GM12878 (cell line): Measurements from ENCODE around the gene FGB. TPM values are rescaled to one million over a fixed set of nuclear protein-coding genes. Genes with fewer than 3 reads are reported as not detected.

ENCODE experiments used
- ATAC-seq: fragments of 200-7000 bp; cut with Tn5 transposase; 3 replicates; pipeline ENCODE4 v1.9.1; 2020; ENCODE audit warnings: mild to moderate bottlenecking, moderate library complexity
- BruUV-seq: library from RNA; stranded (reverse); fragments of 400-500 nt; replicated peaks from 2 replicates; lab custom pipeline; 2021; lab: Mats Ljungman, UMichigan
- CTCF ChIA-PET: fragments of 300-600 bp; sonication (Branson Sonifier 250); formaldehyde crosslinking; extraction: SDS; loops from one replicate; lab custom pipeline; 2021; ENCODE audit warnings: inconsistent platforms; lab: Yijun Ruan, JAX
- POLR2A ChIA-PET: fragments of 350-600 bp; formaldehyde crosslinking; extraction: SDS; loops from one replicate; lab custom pipeline; 2021; ENCODE audit warnings: inconsistent platforms; lab: Charles Lee
- RAD21 ChIA-PET: fragments of 300-600 bp; sonication (Branson Sonifier 250); formaldehyde crosslinking; loops from one replicate; lab custom pipeline; 2023; ENCODE audit warnings: antibody characterized with exemption; ENCODE audit not compliant: unreplicated experiment; lab: Charles Lee
- SMC1A ChIA-PET: fragments of 300-600 bp; sonication (Branson Sonifier 250); formaldehyde crosslinking; loops from one replicate; lab custom pipeline; 2023; ENCODE audit not compliant: unreplicated experiment, uncharacterized antibody; lab: Charles Lee
- DNase-seq: peaks from one replicate; pipeline ENCODE4 v3.0.0-alpha.2; 2011; ENCODE audit warnings: low read depth, low spot score
- FAIRE-seq: peaks from 3 replicates; lab custom pipeline; 2011; peaks lifted over from hg19 to GRCh38; lab: Jason Lieb, UNC
- H2AFZ ChIP-seq: 2 replicates; pipeline ENCODE4 v1.6.0; 2011; ENCODE audit warnings: low read depth, low read length, control low read depth; ENCODE audit not compliant: control insufficient read depth
- H3K27ac ChIP-seq: 2 replicates; pipeline ENCODE4 v1.5.1; 2011; ENCODE audit warnings: control low read depth; ENCODE audit not compliant: control insufficient read depth, insufficient read depth
- H3K27me3 ChIP-seq, 2 experiments: replicated peaks in 1 of 2; 2 replicates each; pipeline versions ENCODE4 v1.6.0 to v1.6.1; 2011; ENCODE audit warnings: low read length in 1 of 2; ENCODE audit not compliant: control insufficient read depth in 2 of 2, insufficient read depth in 2 of 2
- H3K36me3 ChIP-seq, 2 experiments: 2 replicates each; pipeline ENCODE4 v1.5.1; 2011; ENCODE audit warnings: low read length in 1 of 2; ENCODE audit not compliant: control insufficient read depth in 2 of 2, insufficient read depth in 2 of 2
- H3K4me1 ChIP-seq: 2 replicates; pipeline ENCODE4 v1.6.1; 2011; ENCODE audit warnings: mild to moderate bottlenecking, low read length, moderate library complexity, mixed read lengths; ENCODE audit not compliant: control insufficient read depth, insufficient read depth
- H3K4me2 ChIP-seq: 2 replicates; pipeline ENCODE4 v1.6.0; 2011; ENCODE audit warnings: control low read depth; ENCODE audit not compliant: control insufficient read depth, insufficient read depth
- H3K4me3 ChIP-seq: fragments of 200-600 bp; sonication (generic); 2 replicates; pipeline ENCODE4 v1.5.1; 2016
- H3K79me2 ChIP-seq: 2 replicates; pipeline ENCODE4 v1.6.0; 2011; ENCODE audit warnings: low read length; ENCODE audit not compliant: control insufficient read depth, insufficient read depth
- H3K9ac ChIP-seq: 2 replicates; pipeline ENCODE4 v1.8.0; 2011; ENCODE audit warnings: low read length, control low read depth, mixed read lengths; ENCODE audit not compliant: control insufficient read depth, insufficient read depth
- H3K9me3 ChIP-seq: replicated peaks from 3 replicates; pipeline ENCODE4 v1.5.1; 2011; ENCODE audit warnings: mild to moderate bottlenecking, low read length; ENCODE audit not compliant: control insufficient read depth, insufficient read depth
- H4K20me1 ChIP-seq: 2 replicates; pipeline ENCODE4 v1.6.0; 2011; ENCODE audit not compliant: control insufficient read depth, insufficient read depth
- BHLHE40 ChIP-seq, 2 experiments: fragments of 450-650 bp in 1 of 2; IDR thresholded peaks; 2 replicates each; pipeline ENCODE4 v1.6.1; 2011 to 2017; ENCODE audit warnings: low read depth in 2 of 2, borderline replicate concordance in 1 of 2, improper control_type of control experiment in 1 of 2, low read length in 1 of 2, mild to moderate bottlenecking in 1 of 2
- NFIC ChIP-seq: IDR thresholded peaks from 2 replicates; pipeline ENCODE4 v1.6.1; 2012; ENCODE audit warnings: low read depth, mild to moderate bottlenecking, inconsistent platforms, low read length, moderate library complexity
- POLR2AphosphoS2 ChIP-seq: IDR thresholded peaks from 2 replicates; pipeline ENCODE4 v1.6.1; 2011; ENCODE audit warnings: low read depth, mild to moderate bottlenecking, low read length, improper control_type of control experiment, moderate library complexity
- RB1 ChIP-seq: fragments of 450-650 bp; formaldehyde crosslinking; IDR thresholded peaks from 2 replicates; pipeline ENCODE4 v1.6.1; 2017; ENCODE audit warnings: mild to moderate bottlenecking, borderline replicate concordance
- TCF12 ChIP-seq: IDR thresholded peaks from 2 replicates; pipeline ENCODE4 v1.6.1; 2011; ENCODE audit warnings: low read depth, mild to moderate bottlenecking, low read length
- WGBS: methylation state at CpG from one replicate; pipeline ENCODE4 v1.1.6; 2016; ENCODE audit warnings: low lambda C conversion rate; ENCODE audit not compliant: insufficient replicate concordance, insufficient coverage; ENCODE audit errors: missing lambda C conversion rate; 5-methylcytosine and 5-hydroxymethylcytosine counted together
- in situ Hi-C: fragments of 300-500 bp; cut with MboI; formaldehyde crosslinking; loops from 9 replicates; pipeline ENCODE4 v1.14.3; 2018; ENCODE audit warnings: mixed read lengths
- intact Hi-C: fragments of 100-400 bp; cut with micrococcal nuclease; formaldehyde crosslinking; loops from one replicate; pipeline ENCODE4 v1.14.2; 2022; ENCODE audit not compliant: unreplicated experiment
- polyA plus RNA-seq, 11 experiments: library from polyadenylated mRNA; depleted of rRNA in 4 of 11; unstranded in 6 of 11; stranded (reverse) in 5 of 11; fragments of >200 nt; fragmentation: Nextera tagmentation in 4 of 11; fragmentation: Illumina TruSeq in 1 of 11; extraction: Ambion mirVana in 4 of 11; extraction: Trizol in 1 of 11; gene quantifications; 1 replicate in 1 of 11; 2 replicates in 10 of 11; pipeline versions ENCODE4 v1.2.1 to v1.2.3, GENCODE V29; 2011 to 2016; ENCODE audit warnings: inconsistent platforms in 2 of 11, missing spikeins in 2 of 11, low read depth in 1 of 11
- total RNA-seq, 4 experiments: library from RNA; depleted of rRNA in 3 of 4; stranded (reverse); fragments of >200 nt in 3 of 4; fragmentation: Illumina TruSeq in 1 of 4; extraction: Trizol in 1 of 4; gene quantifications; 2 replicates each; pipeline versions ENCODE4 v1.2.1 to v1.2.3, GENCODE V29; 2013 to 2021
- TF ChIP-seq, protein P1 (sequence below): fragments of 150-350 bp; IDR thresholded peaks from 2 replicates; pipeline ENCODE4 v1.6.1; 2016; ENCODE audit warnings: low read depth, low read length

The FGB gene
- total and polyA plus RNA-seq, 10 of the 15 experiments (the other 5 are each of a cell fraction or from before 2014, with no cell fraction given), result 0.04 to 2.7 TPM; not detected in 8

DNA sequence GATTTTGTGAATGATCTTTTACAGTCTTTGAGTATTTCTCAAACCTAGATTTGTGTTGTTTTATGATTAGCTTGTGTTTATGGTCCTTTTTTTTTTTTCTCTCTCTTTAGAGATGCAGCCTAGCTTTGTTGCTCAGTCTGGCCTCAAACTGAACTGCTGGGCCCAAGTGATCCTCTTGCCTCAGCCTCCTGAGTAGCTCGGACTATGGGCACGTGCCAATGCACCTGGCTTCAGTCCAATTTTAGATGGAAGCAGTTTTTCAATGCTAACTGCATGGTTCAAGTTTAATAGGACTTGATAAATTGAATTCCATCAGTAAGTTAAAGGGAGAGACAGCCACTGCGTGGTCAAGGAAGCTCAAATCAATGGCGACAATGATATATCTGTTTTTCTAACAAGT, 53.5 kb downstream of the FGB start:
- DNase-seq, result no peak
- in situ Hi-C loops (loop anchor here (5.0 kb wide), 1 partner anchor 64 kb away; the partner anchor contains the start of gene PLRG1), intact Hi-C loops (no loop called here)
- no peak for ATAC-seq
- WGBS, result 88% methylated on average over 4 of the region's 4 CpGs
- H2AFZ ChIP-seq, result peak overlapping the region; percentile 89
- TF ChIP-seq, protein P1, sequence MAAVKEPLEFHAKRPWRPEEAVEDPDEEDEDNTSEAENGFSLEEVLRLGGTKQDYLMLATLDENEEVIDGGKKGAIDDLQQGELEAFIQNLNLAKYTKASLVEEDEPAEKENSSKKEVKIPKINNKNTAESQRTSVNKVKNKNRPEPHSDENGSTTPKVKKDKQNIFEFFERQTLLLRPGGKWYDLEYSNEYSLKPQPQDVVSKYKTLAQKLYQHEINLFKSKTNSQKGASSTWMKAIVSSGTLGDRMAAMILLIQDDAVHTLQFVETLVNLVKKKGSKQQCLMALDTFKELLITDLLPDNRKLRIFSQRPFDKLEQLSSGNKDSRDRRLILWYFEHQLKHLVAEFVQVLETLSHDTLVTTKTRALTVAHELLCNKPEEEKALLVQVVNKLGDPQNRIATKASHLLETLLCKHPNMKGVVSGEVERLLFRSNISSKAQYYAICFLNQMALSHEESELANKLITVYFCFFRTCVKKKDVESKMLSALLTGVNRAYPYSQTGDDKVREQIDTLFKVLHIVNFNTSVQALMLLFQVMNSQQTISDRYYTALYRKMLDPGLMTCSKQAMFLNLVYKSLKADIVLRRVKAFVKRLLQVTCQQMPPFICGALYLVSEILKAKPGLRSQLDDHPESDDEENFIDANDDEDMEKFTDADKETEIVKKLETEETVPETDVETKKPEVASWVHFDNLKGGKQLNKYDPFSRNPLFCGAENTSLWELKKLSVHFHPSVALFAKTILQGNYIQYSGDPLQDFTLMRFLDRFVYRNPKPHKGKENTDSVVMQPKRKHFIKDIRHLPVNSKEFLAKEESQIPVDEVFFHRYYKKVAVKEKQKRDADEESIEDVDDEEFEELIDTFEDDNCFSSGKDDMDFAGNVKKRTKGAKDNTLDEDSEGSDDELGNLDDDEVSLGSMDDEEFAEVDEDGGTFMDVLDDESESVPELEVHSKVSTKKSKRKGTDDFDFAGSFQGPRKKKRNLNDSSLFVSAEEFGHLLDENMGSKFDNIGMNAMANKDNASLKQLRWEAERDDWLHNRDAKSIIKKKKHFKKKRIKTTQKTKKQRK, result no peak
- TF ChIP-seq NFIC (0 out of 2 replicates have a peak, but pooled peaks have one; percentile 22), RB1 (no peak), BHLHE40 (IDR thresholded peaks at IDR 0.05; ENCODE audit: borderline replicate concordance in 1 of 2, low read depth in 2 of 2, low read length in 1 of 2) (peak; percentile 29 to 54; a peak in 2 of 4 replicates), POLR2AphosphoS2 (no peak), TCF12 (no peak)
- no peak overlapping the region for H3K9ac ChIP-seq
- CTCF ChIA-PET, result interaction anchor here (1.0 to 19.0 kb wide), 4 partner anchors 9 to 110 kb away, joined by 3 to 796 read pairs (median 18); partner anchors contain the start of genes FGB and PLRG1
- H3K4me1 ChIP-seq, result peaks cover 13% of the 10 kb centered on the region
- no peak overlapping the region for H3K4me3 ChIP-seq
- peak overlapping the region; percentile 43 for H3K27ac ChIP-seq
- BruUV-seq, result no TSS peak
- no peaks in the 10 kb centered on the region for H3K79me2 ChIP-seq
- SMC1A ChIA-PET, result interaction anchor here (0.8 to 1.2 kb wide), 4 partner anchors 26 to 110 kb away, joined by 3 to 5 read pairs (median 4); partner anchors contain the start of gene FGA
- POLR2A ChIA-PET, result interaction anchor here (0.6 kb wide), 1 partner anchor 184 kb away, joined by 3 read pairs; no protein-coding TSS in a partner anchor
- FAIRE-seq, result no peak
- RAD21 ChIA-PET, result interaction anchor here (0.6 to 4.5 kb wide), 6 partner anchors 57 to 831 kb away, joined by 3 to 44 read pairs (median 5); partner anchors contain the start of gene PLRG1
- H3K4me2 ChIP-seq, result peak overlapping the region; percentile 72
- H4K20me1 ChIP-seq, result no peaks in the 10 kb centered on the region
- no peaks in the 10 kb centered on the region for H3K36me3 ChIP-seq
- no peaks in the 10 kb centered on the region for H3K9me3 ChIP-seq
- H3K27me3 ChIP-seq, result no peaks in the 10 kb centered on the region
